Measurements from ENCODE around the gene MUC16.

The MUC16 gene

GRCh38 chr19:9000933-9001332 is 9.3 kb downstream of the MUC16 start:
- DNase-seq, result no peak

GRCh38 chr19:8988204-8988603 is 22.0 kb downstream of the MUC16 start:
- no peak for DNase-seq

DNA sequence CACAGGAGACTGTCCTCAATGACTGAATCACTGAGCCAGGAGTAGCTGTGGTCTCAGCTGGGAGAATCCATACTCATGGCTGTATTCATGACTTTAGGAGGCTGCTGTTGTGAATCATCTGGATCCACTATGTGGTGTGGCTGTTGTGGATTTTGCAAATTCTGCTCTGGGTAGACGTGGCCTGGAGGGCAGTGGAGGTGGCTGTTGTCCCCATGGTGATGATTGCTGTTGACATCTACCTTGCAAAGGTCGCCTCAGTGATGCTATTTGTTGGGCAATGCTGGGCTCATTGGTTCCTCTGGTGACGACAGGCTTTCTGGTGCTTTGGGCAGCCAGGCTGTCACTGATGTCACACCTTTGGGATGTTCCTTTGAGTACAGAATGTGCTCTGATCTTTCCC is 23.9 kb downstream of the MUC16 start:
- no peak for DNase-seq

- DNase-seq, result no peak
Observed at GRCh38 chr19:8973501-8974091, 36.6 kb downstream of the MUC16 start.

DNA sequence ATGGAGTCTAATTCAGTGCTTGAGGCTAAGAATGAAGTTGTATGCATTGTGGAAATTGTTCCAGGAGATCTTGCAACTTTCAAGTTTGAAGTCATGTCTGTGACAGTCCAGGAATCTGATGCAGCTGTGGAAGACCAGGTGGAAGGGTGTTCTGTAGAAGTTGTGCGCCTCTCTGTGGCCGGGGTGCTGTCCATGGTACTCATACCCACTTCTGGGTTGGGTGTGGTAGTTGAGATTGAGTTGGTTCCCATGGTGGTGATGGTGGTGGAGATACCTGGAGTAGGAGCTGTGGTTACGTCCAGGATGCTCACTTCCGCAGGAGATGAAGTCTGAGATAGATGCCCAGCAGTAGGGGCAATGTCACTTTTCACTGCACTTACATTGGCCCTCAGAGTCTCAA is 44.3 kb downstream of the MUC16 start:
- DNase-seq, result no peak
